Renal cortex interstitium (tissue), 11 donors: ENCODE results near the gene FCN3. TPM values are rescaled to one million over a fixed set of nuclear protein-coding genes. Genes with fewer than 3 reads are reported as not detected.
A peak's percentile ranks its signal among the peaks of the same experiment; 100 is the strongest.
"Not testable (repeated sequence)": the region's sequence is repeated elsewhere in the genome, so short reads cannot be mapped to it uniquely, and the experiment has no call there.

Source experiments
- DNase-seq, 11 donors: peaks; one replicate each; pipeline ENCODE4 v3.0.0-alpha.2; 2013; ENCODE audit warnings: low read depth in 9 of 11, low spot score in 4 of 11; ENCODE audit errors: extremely low read depth in 1 of 11
- polyA plus RNA-seq, 3 donors: library from polyadenylated mRNA; unstranded; fragments of 120-200 nt; gene quantifications; one replicate each; pipeline ENCODE4 v1.2.1, GENCODE V29; 2013; ENCODE audit not compliant: insufficient read length in 3 of 3

FCN3 gene
- polyA plus RNA-seq, 3 donors = 2.6 to 3.3 (median 2.9) TPM

DNA sequence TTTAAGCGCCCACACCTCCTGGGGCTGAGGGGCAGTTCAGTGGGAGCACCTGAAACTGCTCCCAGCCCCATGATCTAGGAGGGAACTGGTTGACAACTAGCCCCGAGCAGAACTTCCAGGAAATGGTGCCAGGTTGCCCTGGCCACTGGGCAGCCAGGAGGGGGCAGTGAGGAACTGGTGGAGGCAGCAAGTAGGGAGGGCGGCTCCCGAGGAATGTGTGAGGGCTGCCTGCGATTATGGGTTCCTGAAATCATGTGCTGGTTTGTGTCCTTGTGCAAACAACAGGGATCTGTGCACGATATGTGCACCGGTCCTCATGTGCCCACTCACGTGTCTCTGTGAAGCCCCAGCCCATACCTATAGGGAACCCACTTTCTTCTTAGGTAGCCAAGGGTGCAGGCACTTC is 27.7 kb upstream of the FCN3 start:
- DNase-seq = peak in 1 of 11 donors; percentile 38

DNA sequence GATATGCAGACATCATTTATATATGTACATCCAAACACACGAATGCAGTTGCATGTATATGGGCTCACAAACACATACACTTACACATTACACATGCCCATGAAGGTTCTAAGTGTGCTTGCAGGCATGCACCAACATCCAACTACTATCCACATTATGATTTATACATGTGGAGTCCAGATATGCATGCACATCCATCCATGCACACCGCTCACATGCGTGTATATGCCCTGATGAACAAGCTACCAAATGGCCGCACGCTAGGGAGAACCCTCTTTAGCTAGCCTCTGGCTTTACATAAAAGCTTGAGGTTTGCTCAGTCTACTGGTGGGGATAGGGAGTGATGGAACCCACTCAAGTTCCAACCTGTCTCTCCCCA is 26.3 kb upstream of the FCN3 start:
- no peak for DNase-seq

DNA sequence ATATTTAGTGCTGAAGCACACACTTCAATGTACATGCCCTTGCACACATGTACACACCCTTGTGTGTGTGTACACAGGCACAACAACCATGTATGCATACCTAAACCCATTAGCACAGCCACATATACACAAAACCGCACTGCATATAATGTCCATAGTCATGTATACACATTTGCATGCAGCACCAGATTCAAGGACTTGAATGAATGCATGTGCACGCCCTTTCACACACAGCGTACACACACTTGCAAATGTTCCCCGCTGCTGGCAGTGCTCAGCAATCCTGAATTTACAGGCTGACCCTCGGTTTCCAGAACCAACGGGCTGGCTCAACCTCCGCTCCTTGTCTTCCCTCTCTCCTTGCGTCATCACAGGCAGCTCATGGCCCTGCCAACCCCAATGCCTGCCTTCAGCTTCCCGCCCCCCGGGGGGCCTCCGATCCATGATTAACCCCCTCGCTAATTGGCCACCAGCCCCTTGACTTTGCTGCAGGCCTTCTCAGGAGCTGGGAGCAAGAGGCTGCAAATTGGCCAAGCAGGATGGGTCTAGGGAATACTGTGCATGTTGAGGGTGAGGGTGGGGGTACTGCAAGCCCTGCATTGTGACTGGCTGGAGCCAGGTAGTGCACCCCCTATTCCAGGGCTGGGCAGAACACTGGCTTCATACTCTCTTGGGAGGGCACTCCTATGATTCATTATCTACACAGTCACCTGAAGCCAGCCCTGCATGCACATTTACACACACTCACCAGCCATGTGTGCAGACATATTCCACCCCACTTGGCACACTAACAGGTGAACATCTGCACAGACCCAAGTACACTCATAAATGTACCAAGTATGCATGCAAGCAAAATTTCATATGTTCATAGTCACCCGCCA is 25.7 kb upstream of the FCN3 start:
- DNase-seq = no peak

DNA sequence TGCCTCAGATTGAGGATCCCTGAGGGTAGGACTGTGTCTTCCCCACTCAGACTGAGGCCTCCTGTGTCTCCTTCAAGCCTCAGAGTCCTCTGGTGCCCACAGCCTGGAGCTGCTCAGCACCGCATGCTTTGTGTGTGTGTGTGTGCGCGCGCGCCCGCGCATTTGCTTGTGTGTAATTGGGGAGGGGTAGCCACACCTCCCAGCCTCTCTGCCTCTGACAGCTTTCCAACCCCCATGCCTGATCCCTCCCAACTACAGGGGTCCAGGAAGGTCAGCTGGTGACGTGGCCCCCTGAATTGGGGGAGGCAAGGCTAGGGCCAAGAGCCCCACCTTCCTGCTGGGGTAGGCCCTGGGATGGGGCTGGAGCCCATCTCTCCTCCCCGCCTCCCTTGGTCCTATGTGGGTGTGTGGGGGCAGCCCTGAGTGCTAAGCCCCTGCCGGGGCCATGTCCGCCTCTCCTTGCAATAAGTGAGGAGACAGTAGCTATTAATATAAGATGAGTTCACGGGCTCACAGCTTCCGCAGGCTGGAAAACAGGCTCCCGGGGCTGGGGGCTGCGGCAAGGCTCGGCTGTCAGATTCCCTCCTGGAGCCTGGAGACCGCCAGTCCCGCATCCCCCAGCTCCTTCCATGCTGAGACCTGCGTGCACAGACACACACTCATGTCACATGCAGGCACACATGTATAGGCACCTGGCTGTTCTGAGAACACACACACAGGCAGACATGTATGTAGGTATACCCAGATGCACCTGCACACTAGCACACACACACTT is 24.8 kb upstream of the FCN3 start:
- DNase-seq = peak in 1 of 11 donors; percentile 29

- no peak for DNase-seq
Measured at GRCh38 chr1:27398405-27399149, 24.0 kb upstream of the FCN3 start.

DNA sequence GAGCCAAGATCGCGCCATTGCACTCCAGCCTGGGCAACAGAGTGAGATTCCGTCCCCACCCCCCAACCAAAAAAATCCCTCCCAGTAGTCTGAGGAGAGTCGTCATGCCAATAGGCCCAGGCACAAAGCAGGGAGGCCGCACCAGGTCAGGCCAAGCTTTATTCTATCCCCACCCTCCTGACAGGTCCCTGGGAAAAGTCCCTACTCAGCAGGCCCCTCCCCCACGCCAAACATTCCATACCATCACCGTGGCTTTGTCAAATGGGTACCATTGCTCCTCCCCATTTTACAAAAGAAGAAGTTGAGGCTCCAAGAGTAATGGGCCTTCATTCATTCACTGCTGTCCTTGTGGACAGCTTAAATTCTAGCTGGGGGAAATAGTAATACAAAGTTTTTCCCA is 23.1 kb upstream of the FCN3 start:
- DNase-seq = no peak

GRCh38 chr1:27397110-27397509 is 22.5 kb upstream of the FCN3 start:
- no peak for DNase-seq

DNA sequence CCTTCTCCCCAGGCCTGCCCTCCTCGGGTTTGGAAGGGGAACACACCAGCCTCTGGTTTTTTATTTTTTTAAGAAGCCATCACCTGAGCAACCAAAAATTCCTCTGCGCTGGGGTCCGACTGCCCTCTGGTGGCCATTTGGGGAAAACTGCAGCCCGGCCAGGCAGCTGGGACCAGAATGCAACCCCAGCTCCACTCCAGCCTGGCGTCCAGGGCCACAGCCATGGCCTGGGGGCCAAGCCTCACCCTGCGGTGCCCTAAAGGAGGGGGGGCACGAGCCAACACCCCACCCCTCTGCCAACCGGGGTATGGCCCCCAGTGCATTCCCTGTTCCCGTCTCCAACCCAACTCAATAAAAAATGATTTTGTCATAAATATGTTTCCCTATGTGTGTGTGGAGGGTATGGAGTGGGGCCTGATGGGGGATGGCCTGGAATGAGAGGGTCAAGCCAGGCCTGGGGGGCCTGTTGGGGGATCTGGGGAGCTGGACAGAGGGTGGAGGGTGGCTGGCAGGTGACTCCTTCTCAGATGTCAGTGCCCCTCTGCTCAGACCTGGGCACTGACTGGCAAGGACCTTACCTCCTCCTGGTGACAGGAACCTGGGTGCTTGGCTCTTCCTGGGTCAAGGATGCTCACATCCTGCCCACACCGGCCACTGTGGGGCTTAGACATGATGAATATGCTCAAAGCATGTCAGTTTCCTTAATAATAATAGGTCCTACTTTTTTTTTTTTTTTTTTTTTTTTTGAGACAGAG is 21.0 kb upstream of the FCN3 start:
- peak in 1 of 11 donors; percentile 66 for DNase-seq

GRCh38 chr1:27394925-27395324 is 20.3 kb upstream of the FCN3 start:
- no peak for DNase-seq

GRCh38 chr1:27394282-27394658 is 19.6 kb upstream of the FCN3 start:
- no peak for DNase-seq

DNA sequence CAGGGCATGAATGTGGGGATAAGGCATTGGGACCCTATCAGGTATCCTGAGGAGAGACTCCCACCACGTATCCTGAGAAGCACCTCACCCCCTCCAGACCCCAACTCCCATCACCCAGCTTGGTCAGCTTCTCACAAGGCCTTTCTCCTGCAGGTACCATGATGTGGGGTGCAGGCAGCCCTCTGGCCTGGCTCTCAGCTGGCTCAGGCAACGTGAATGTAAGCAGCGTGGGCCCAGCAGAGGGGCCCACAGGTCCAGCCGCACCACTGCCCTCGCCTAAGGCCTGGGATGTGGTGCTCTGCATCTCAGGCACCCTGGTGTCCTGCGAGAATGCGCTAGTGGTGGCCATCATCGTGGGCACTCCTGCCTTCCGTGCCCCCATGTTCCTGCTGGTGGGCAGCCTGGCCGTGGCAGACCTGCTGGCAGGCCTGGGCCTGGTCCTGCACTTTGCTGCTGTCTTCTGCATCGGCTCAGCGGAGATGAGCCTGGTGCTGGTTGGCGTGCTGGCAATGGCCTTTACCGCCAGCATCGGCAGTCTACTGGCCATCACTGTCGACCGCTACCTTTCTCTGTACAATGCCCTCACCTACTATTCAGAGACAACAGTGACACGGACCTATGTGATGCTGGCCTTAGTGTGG is 19.1 kb upstream of the FCN3 start:
- no peak for DNase-seq

DNA sequence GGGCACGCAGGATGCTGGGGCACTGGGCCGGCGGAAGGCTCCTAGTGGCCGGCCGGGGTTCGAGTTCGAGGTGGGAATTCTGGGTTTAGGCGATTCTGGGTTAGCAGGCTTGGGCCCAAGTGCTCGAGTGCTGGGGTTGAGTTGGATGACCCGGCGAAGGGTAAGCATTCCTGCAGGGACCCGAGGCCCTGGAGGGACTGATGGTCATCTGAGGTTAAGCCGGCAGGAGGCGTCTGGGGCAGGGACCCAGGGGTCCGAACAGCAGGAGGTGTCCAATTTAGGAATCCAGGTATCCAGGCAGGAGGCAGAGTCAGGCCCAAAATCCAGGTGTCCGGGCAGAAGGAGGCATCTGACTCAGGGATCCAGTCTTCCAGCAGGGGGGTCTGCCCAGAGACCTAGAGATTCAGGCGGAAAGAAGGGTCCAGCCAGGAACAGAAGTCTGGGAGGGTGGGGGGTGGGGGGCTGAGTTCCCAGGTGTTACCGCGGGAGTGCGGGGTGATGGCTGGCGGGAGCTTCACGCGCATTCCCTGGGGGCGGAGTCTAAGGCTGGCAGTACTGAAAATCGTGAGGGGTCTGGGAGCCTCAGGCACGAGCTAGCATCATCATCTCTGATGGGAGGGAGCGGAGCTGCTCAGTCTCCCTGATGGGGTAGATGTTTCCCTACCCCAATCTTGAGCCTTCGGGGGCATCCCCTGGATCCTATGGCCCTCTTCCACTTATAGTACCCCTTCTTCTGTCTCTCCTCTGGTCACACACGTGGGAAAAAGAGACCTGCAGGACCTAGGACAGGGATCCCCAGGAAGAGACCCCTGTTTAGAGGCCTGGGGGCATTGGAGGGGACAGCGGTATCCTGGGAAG is 18.4 kb upstream of the FCN3 start:
- DNase-seq = no peak

GRCh38 chr1:27392096-27392777 is 17.6 kb upstream of the FCN3 start, which contains the start of gene GPR3:
GPR3 (plus strand) TSS chr1:27392622; CDS start chr1:27393799, 1,177 bp downstream.
- DNase-seq = peak in 6 of 11 donors; percentile 72 to 85 (median 78)

DNA sequence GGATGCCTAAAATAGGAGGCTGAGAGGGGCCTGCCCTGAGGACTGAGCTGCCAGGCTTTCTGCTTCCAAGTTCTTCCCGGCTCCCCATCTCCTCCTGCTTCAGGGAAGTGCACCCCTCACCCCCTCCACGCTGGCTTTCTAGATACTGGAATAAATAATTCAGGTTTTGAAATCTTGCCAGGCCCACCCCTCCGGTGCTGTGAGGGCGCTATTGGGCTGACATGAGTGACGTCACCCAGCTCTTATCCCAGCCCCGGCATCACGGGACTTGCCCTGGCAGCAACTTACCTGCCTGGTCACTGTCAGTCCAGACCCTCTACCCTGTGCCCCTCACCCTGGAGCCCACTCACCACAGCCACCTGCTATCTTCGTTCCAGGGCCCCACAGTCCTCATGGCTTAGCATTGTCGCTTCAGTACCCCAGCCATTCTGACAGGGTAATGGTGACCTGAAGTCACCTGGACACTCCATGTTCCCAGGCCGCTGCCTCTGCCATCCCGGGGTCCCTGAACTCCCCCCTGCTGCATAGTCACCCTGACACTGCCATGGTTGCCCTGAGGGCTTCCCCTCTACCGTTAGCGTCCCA is 17.0 kb upstream of the FCN3 start:
- no peak for DNase-seq

DNA sequence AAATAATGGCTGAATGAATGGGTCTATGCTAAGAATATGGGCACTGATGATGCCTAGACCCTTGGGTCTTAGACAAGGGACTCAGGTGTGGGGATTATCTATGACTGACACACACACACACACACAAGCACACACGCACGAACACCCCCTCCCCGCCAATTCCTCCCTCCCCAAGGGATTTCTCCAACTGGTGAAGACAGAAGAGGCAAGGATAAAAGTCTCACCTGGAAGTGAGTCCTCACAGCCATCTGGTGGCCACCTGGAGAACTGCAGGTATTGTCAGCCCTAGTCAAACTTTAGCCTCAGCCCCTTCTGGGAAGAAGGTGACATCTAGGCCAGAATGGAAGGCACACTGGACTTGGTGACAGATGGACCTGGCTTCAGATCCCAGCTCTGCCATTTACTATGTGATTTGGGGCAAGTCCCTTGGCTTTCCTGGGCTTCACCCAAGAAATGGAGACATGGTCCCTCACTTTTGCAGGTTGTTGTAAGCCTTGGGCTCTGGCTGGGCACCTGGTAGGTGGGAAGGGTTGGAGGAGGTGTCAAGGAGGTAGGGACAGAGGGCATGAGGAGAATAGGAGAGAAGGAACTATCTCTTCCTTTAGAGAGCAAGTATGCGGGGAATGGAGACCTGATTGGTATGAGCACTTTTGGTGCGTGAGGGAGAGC is 13.8 kb upstream of the FCN3 start:
- no peak for DNase-seq

GRCh38 chr1:27384797-27385196 is 10.2 kb upstream of the FCN3 start:
- DNase-seq = not testable (repeated sequence)
